ENCODE measurements around the gene MRPL39. TPM values are rescaled to one million over a fixed set of nuclear protein-coding genes. Genes with fewer than 3 reads are reported as not detected.
"Not testable (repeated sequence)": the region's sequence is repeated elsewhere in the genome, so short reads cannot be mapped to it uniquely, and the experiment has no call there.

The MRPL39 gene
- total RNA-seq = 10 to 100 TPM; 37.8 to 39.9 TPM
- long read RNA-seq, transcript MRPL39-202 (10 exons, 1,110 nt) = major isoform, 17 of 19 reads
- long read RNA-seq, partial matches to known transcripts = 1 of 19 reads
- long read RNA-seq, other reads (novel, unspliced or antisense) = 1 of 19 reads

GRCh38 chr21:25607151-25608043 is at the start of gene MRPL39:
TSS of gene MRPL39 (minus strand) at chr21:25607481. CDS start at chr21:25607475, 6 bp downstream.
- DNase-seq (peak; percentile 90), ATAC-seq (peak; percentile 97 to 98)
- intact Hi-C loops (cut with DNase I) = loop anchor here (1.0 to 5.0 kb wide), 4 partner anchors 35 to 195 kb away; no protein-coding TSS in a partner anchor

GRCh38 chr21:25656412-25656811 is 49.1 kb upstream of the MRPL39 start:
- ATAC-seq (no peak), DNase-seq (no peak)
- intact Hi-C loops (cut with DNase I) = no loop called here

- intact Hi-C loops (cut with DNase I) = loop anchor here in 1 of 2 donors (10.0 kb wide), 1 partner anchor 56 kb away; no protein-coding TSS in a partner anchor
- no peak for ATAC-seq
- no peak for DNase-seq
Observed at GRCh38 chr21:25649146-25649545, 41.9 kb upstream of the MRPL39 start.

- no peak for DNase-seq
- intact Hi-C loops (cut with DNase I) = loop anchor here in 1 of 2 donors (10.0 kb wide), 1 partner anchor 57 kb away; no protein-coding TSS in a partner anchor
- no peak for ATAC-seq
Observed at GRCh38 chr21:25647647-25648046, 40.4 kb upstream of the MRPL39 start.

GRCh38 chr21:25646474-25646873 is 39.2 kb upstream of the MRPL39 start:
- ATAC-seq (no peak), DNase-seq (no peak)
- intact Hi-C loops (cut with DNase I) = loop anchor here in 1 of 2 donors (10.0 kb wide), 1 partner anchor 58 kb away; no protein-coding TSS in a partner anchor

- DNase-seq (no peak), ATAC-seq (no peak)
- intact Hi-C loops (cut with DNase I) = loop anchor here in 1 of 2 donors (5.0 to 10.0 kb wide), 2 partner anchors 36 to 61 kb away; partner anchors contain the start of gene MRPL39
Observed at GRCh38 chr21:25643486-25643885, 36.2 kb upstream of the MRPL39 start.

GRCh38 chr21:25640943-25641292 is 33.6 kb upstream of the MRPL39 start:
- ATAC-seq = no peak
- intact Hi-C loops (cut with DNase I) = loop anchor here in 1 of 2 donors (5.0 to 10.0 kb wide), 2 partner anchors 34 to 64 kb away; partner anchors contain the start of gene MRPL39

GRCh38 chr21:25640202-25640942 is 33.1 kb upstream of the MRPL39 start:
- intact Hi-C loops (cut with DNase I) = loop anchor here in 1 of 2 donors (5.0 to 10.0 kb wide), 2 partner anchors 33 to 64 kb away; partner anchors contain the start of gene MRPL39
- peak; percentile 45 for DNase-seq

More at GRCh38 chr21:25640943-25641292, 33.6 kb upstream of the MRPL39 start:
- no peak for DNase-seq

GRCh38 chr21:25639551-25640201 is 32.4 kb upstream of the MRPL39 start:
- intact Hi-C loops (cut with DNase I) = loop anchor here in 1 of 2 donors (5.0 to 10.0 kb wide), 2 partner anchors 32 to 65 kb away; partner anchors contain the start of gene MRPL39
- DNase-seq = peak; percentile 61
- peak; percentile 83 to 90 for ATAC-seq

More at GRCh38 chr21:25640202-25640942, 33.1 kb upstream of the MRPL39 start:
- ATAC-seq = peak; percentile 64 to 75

- ATAC-seq (peak; percentile 73 to 78), DNase-seq (peak; percentile 55)
- intact Hi-C loops (cut with DNase I) = no loop called here
Observed at GRCh38 chr21:25638660-25639550, 31.6 kb upstream of the MRPL39 start, which contains the start of gene JAM2. TSS of gene JAM2 (plus strand) at chr21:25639258. CDS start at chr21:25639822, 564 bp downstream.

GRCh38 chr21:25637851-25638659 is 30.8 kb upstream of the MRPL39 start:
- no peak for DNase-seq
- ATAC-seq = no peak
- intact Hi-C loops (cut with DNase I) = no loop called here

- ATAC-seq (no peak), DNase-seq (no peak)
- intact Hi-C loops (cut with DNase I) = no loop called here
Observed at GRCh38 chr21:25636727-25637126, 29.4 kb upstream of the MRPL39 start.

- ATAC-seq = no peak
- intact Hi-C loops (cut with DNase I) = no loop called here
- DNase-seq = no peak
Observed at GRCh38 chr21:25635310-25635709, 28.0 kb upstream of the MRPL39 start.

- DNase-seq (no peak), ATAC-seq (no peak)
- intact Hi-C loops (cut with DNase I) = no loop called here
Observed at GRCh38 chr21:25632296-25632695, 25.0 kb upstream of the MRPL39 start.

GRCh38 chr21:25626757-25627156 is 19.5 kb upstream of the MRPL39 start:
- ATAC-seq (peak in 1 of 2 donors; percentile 22), DNase-seq (peak; percentile 58)
- intact Hi-C loops (cut with DNase I) = no loop called here

- intact Hi-C loops (cut with DNase I); ATAC-seq; DNase-seq: not testable (repeated sequence)
Observed at GRCh38 chr21:25625776-25626555, 18.7 kb upstream of the MRPL39 start.
